HFFc6 (cell line): Measurements from ENCODE around the gene MXD3. TPM values are rescaled to one million over a fixed set of nuclear protein-coding genes. Genes with fewer than 3 reads are reported as not detected.
"Not testable (repeated sequence)": the region's sequence is repeated elsewhere in the genome, so short reads cannot be mapped to it uniquely, and the experiment has no call there.

Experiments
- DNase-seq: peaks from one replicate; pipeline ENCODE4 v3.0.0-alpha.2; 2018
- H3K27ac Mint-ChIP-seq: 2 replicates; pipeline ENCODE4 v1.8.0; 2020; ENCODE audit warnings: mild to moderate bottlenecking, mixed read lengths
- H3K27me3 Mint-ChIP-seq: 2 replicates; pipeline ENCODE4 v1.8.0; 2021; ENCODE audit warnings: mild to moderate bottlenecking, moderate library complexity, mixed read lengths; ENCODE audit not compliant: insufficient read depth
- H3K36me3 Mint-ChIP-seq: 2 replicates; pipeline ENCODE4 v1.8.0; 2021; ENCODE audit warnings: low read depth, mixed read lengths
- H3K4me1 Mint-ChIP-seq: 2 replicates; pipeline ENCODE4 v1.8.0; 2020; ENCODE audit warnings: low read depth, mixed read lengths
- H3K4me3 Mint-ChIP-seq: 2 replicates; pipeline ENCODE4 v1.8.0; 2020; ENCODE audit warnings: mild to moderate bottlenecking, moderate library complexity, mixed read lengths
- H3K9me3 Mint-ChIP-seq: 2 replicates; pipeline ENCODE4 v1.8.0; 2020; ENCODE audit warnings: mild to moderate bottlenecking, mixed read lengths
- total RNA-seq, 6 experiments: library from RNA; stranded (reverse); fragmentation: NEBNext Ultra II Directional; extraction: Animal tissue kit (Norgen Biotek cat#: 25700); gene quantifications; 2 replicates in 1 of 6; 3 replicates in 5 of 6; pipeline ENCODE4 v1.2.3, GENCODE V29; 2021
- TF ChIP-seq, protein P1 (sequence below): fragments of 200-600 bp; sonication (generic); IDR thresholded peaks from 2 replicates; pipeline ENCODE4 v1.5.0; 2021; ENCODE audit warnings: antibody characterized with exemption, mild to moderate bottlenecking

Gene MXD3
- total RNA-seq, 6 experiments from 2014 or later: 7.7 to 17.0 (median 15.3) TPM

- peak overlapping the region; percentile 98 for H3K4me3 Mint-ChIP-seq
- no peaks in the 10 kb centered on the region for H3K9me3 Mint-ChIP-seq
- no peaks in the 10 kb centered on the region; the same call in 1 of the 2 replicates for H3K36me3 Mint-ChIP-seq
Measured at GRCh38 chr5:177349762-177350161, 38.1 kb upstream of the MXD3 start.

GRCh38 chr5:177349362-177349647, 37.6 kb upstream of the MXD3 start:
- Mint-ChIP-seq H3K27ac (no peak overlapping the region), H3K4me1 (peaks cover 37% of the 10 kb centered on the region), H3K9me3 (no peaks in the 10 kb centered on the region), H3K4me3 (peak overlapping the region; percentile 98; the same call in 1 of the 2 replicates), H3K27me3 (no peaks in the 10 kb centered on the region; the same call in 1 of the 2 replicates), H3K36me3 (no peaks in the 10 kb centered on the region; the same call in 1 of the 2 replicates)
- TF ChIP-seq, protein P1, sequence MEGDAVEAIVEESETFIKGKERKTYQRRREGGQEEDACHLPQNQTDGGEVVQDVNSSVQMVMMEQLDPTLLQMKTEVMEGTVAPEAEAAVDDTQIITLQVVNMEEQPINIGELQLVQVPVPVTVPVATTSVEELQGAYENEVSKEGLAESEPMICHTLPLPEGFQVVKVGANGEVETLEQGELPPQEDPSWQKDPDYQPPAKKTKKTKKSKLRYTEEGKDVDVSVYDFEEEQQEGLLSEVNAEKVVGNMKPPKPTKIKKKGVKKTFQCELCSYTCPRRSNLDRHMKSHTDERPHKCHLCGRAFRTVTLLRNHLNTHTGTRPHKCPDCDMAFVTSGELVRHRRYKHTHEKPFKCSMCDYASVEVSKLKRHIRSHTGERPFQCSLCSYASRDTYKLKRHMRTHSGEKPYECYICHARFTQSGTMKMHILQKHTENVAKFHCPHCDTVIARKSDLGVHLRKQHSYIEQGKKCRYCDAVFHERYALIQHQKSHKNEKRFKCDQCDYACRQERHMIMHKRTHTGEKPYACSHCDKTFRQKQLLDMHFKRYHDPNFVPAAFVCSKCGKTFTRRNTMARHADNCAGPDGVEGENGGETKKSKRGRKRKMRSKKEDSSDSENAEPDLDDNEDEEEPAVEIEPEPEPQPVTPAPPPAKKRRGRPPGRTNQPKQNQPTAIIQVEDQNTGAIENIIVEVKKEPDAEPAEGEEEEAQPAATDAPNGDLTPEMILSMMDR: no peak
- no peak for DNase-seq

More at GRCh38 chr5:177349762-177350161, 38.1 kb upstream of the MXD3 start:
- H3K27ac Mint-ChIP-seq: no peak overlapping the region
- TF ChIP-seq, protein P1: no peak
- H3K27me3 Mint-ChIP-seq: no peaks in the 10 kb centered on the region; the same call in 1 of the 2 replicates
- peaks cover 37% of the 10 kb centered on the region for H3K4me1 Mint-ChIP-seq
- no peak for DNase-seq

DNA sequence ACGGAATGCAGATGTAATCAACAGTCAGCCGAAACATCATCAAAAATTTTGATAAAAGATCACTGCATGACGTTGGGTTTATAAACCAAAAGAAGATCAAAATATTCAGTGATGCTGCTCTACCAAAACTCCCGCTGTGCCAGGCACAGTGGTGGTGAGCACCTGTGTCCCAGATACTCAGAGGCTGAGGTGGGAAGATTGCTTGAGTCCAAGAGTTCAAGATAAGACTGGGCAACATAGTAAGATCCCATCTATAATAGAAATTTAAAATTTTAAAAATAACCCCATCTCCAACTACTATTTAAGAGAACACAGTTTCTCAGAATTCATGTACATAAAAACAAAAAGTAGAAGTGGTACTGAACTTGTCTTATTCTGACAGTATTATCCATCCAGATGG, 36.0 kb upstream of the MXD3 start:
- peaks cover 5% of the 10 kb centered on the region for H3K36me3 Mint-ChIP-seq
- TF ChIP-seq, protein P1: no peak
- no peak for DNase-seq
- H3K9me3 Mint-ChIP-seq: no peaks in the 10 kb centered on the region
- no peaks in the 10 kb centered on the region; the same call in 1 of the 2 replicates for H3K27me3 Mint-ChIP-seq
- no peak overlapping the region for H3K4me3 Mint-ChIP-seq
- peaks cover 37% of the 10 kb centered on the region for H3K4me1 Mint-ChIP-seq
- H3K27ac Mint-ChIP-seq: no peak overlapping the region

- no peak overlapping the region for H3K27ac Mint-ChIP-seq
- peaks cover 33% of the 10 kb centered on the region for H3K4me1 Mint-ChIP-seq
- H3K36me3 Mint-ChIP-seq: peaks cover 5% of the 10 kb centered on the region
- no peak for DNase-seq
- TF ChIP-seq, protein P1: no peak
- H3K9me3 Mint-ChIP-seq: no peaks in the 10 kb centered on the region
- no peaks in the 10 kb centered on the region; the same call in 1 of the 2 replicates for H3K27me3 Mint-ChIP-seq
- no peak overlapping the region for H3K4me3 Mint-ChIP-seq
Measured at GRCh38 chr5:177346820-177347219, 35.1 kb upstream of the MXD3 start.

DNA sequence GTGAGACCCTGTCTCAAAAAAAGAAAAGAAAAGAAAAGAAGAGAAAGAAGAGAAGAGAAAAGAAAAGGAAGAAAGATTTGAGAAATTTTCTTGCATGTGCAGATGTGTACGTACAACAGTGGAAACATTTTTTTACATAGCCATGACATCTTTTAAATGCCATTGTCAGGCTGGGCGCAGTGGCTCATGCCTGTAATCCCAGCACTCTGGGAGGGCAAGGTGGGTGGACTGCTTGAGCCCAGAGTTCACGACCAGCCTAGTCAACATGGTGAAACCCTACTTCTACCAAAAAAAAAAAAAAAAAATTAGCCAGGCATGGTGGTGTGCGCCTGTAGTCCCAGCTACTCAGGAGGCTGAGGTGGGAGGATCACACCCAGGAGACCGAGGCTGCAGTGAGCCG, 33.2 kb upstream of the MXD3 start:
- Mint-ChIP-seq H3K27me3 (no peaks in the 10 kb centered on the region; the same call in 1 of the 2 replicates), H3K4me3 (no peak overlapping the region), H3K9me3 (no peaks in the 10 kb centered on the region), H3K36me3 (peaks cover 5% of the 10 kb centered on the region), H3K27ac (no peak overlapping the region), H3K4me1 (peaks cover 22% of the 10 kb centered on the region)
- no peak for DNase-seq
- TF ChIP-seq, protein P1: no peak

DNA sequence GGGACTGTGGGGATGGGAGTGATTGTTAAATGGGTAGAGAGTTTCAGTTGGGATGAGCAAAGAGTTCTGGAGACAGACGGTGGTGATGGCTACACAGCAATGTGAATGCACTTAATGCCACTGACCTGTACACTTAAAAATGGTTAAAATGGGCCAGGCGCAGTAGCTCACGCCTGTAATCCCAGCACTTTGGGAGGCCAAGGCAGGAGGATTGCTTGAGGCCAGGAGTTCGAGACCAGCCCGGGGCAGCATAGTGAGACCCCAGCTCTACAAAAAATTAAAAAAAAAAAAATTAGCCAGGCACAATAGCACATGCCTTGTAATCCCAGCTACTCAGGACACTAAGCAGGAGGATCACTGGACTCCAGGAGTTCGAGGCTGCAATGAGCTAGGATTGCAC, 32.1 kb upstream of the MXD3 start:
- Mint-ChIP-seq H3K9me3 (no peaks in the 10 kb centered on the region), H3K27me3 (no peaks in the 10 kb centered on the region; the same call in 1 of the 2 replicates), H3K36me3 (peaks cover 5% of the 10 kb centered on the region; the same call in 1 of the 2 replicates), H3K4me1 (peaks cover 11% of the 10 kb centered on the region; the same call in 1 of the 2 replicates), H3K4me3 (no peak overlapping the region), H3K27ac (no peak overlapping the region)
- TF ChIP-seq, protein P1: no peak
- no peak for DNase-seq

DNA sequence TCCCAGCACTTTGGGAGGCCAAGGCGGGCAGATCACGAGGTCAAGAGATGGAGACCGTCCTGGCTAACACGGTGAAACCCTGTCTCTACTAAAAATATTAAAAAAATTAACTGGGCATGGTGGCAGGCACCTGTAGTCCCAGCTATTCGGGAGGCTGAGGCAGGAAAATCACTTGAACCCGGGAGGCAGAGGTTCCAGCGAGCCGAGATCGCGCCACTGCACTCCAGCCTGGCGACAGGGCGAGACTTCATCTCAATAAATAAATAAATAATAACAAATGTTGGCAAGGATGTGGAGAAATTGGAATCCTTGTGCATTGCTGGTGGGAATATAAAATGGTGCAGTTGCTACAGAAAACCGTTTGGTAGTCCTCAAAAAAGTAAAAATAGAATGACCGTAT, 31.3 kb upstream of the MXD3 start:
- not testable (repeated sequence) for DNase-seq, H3K36me3 Mint-ChIP-seq, H3K9me3 Mint-ChIP-seq, H3K4me3 Mint-ChIP-seq, H3K27ac Mint-ChIP-seq, H3K27me3 Mint-ChIP-seq
- H3K4me1 Mint-ChIP-seq: peaks cover 11% of the 10 kb centered on the region; the same call in 1 of the 2 replicates
